CD4-positive, alpha-beta T cell (primary cell): ENCODE results near the gene AGAP5. TPM values are rescaled to one million over a fixed set of nuclear protein-coding genes. Genes with fewer than 3 reads are reported as not detected.
"Not testable (repeated sequence)": the region's sequence is repeated elsewhere in the genome, so short reads cannot be mapped to it uniquely, and the experiment has no call there.

Source experiments
- ATAC-seq: fragments of 200-7000 bp; cut with Tn5 transposase; one replicate; pipeline ENCODE4 v1.10.0; 2022; ENCODE audit warnings: mild to moderate bottlenecking; ENCODE audit not compliant: poor library complexity
- CTCF ChIA-PET: fragments of 350-600 bp; sonication (Branson Sonifier 250); formaldehyde crosslinking; loops from one replicate; lab custom pipeline; 2021; ENCODE audit warnings: antibody characterized with exemption, inconsistent platforms; lab: Charles Lee
- POLR2A ChIA-PET: fragments of 350-600 bp; sonication (Branson Sonifier 250); formaldehyde crosslinking; loops from one replicate; lab custom pipeline; 2021; ENCODE audit warnings: antibody characterized with exemption, inconsistent platforms; lab: Charles Lee
- DNase-seq, 14 experiments: peaks; one replicate each; pipeline ENCODE4 v3.0.0-alpha.2; 2013 to 2020; ENCODE audit warnings: mixed read lengths in 2 of 14
- H3K27ac ChIP-seq, 2 donors: one replicate each; pipeline versions ENCODE4 v1.5.1 to v1.7.0; 2013; ENCODE audit warnings: low read length in 2 of 2, low read depth in 1 of 2, mild to moderate bottlenecking in 1 of 2
- H3K27me3 ChIP-seq, 2 experiments: 1 replicate in 1 of 2; 2 replicates in 1 of 2; pipeline versions ENCODE4 v1.6.1 to v1.7.0; 2013; ENCODE audit warnings: low read length in 2 of 2, control low read depth in 1 of 2, mild to moderate bottlenecking in 1 of 2, moderate library complexity in 1 of 2; ENCODE audit not compliant: insufficient read depth in 2 of 2, control insufficient read depth in 1 of 2
- H3K36me3 ChIP-seq: one replicate; pipeline ENCODE4 v1.6.1; 2013; ENCODE audit warnings: low read length, control low read depth; ENCODE audit not compliant: insufficient read depth
- H3K4me1 ChIP-seq: one replicate; pipeline ENCODE4 v1.6.1; 2013; ENCODE audit warnings: low read length, control low read depth; ENCODE audit not compliant: insufficient read depth
- H3K4me3 ChIP-seq: one replicate; pipeline ENCODE4 v1.5.1; 2013; ENCODE audit warnings: mild to moderate bottlenecking, low read length, moderate library complexity
- H3K9me3 ChIP-seq, 2 experiments: 1 replicate in 1 of 2; 2 replicates in 1 of 2; pipeline versions ENCODE4 v1.6.1 to v1.7.0; 2013; ENCODE audit warnings: low read length in 2 of 2, mild to moderate bottlenecking in 2 of 2, control low read depth in 1 of 2, moderate library complexity in 1 of 2; ENCODE audit not compliant: control insufficient read depth in 1 of 2, insufficient read depth in 1 of 2
- H3K27ac Mint-ChIP-seq: one replicate; pipeline ENCODE4 v1.8.0; 2020; ENCODE audit warnings: mixed read lengths
- H3K27me3 Mint-ChIP-seq: one replicate; pipeline ENCODE4 v1.8.0; 2021; ENCODE audit warnings: mixed read lengths
- H3K36me3 Mint-ChIP-seq: one replicate; pipeline ENCODE4 v1.8.0; 2021; ENCODE audit warnings: low read depth, mixed read lengths
- H3K4me1 Mint-ChIP-seq: one replicate; pipeline ENCODE4 v1.8.0; 2021; ENCODE audit warnings: low read depth, mixed read lengths
- H3K4me3 Mint-ChIP-seq: one replicate; pipeline ENCODE4 v1.8.0; 2020; ENCODE audit warnings: mild to moderate bottlenecking, mixed read lengths
- H3K9me3 Mint-ChIP-seq: one replicate; pipeline ENCODE4 v1.8.0; 2020; ENCODE audit warnings: mixed read lengths
- intact Hi-C, 2 experiments: fragments of 100-400 bp; cut with DNase I in 1 of 2; cut with micrococcal nuclease in 1 of 2; formaldehyde crosslinking; loops; one replicate each; pipeline versions ENCODE4 v1.15.1 to v1.9.0; 2023 to 2025; cut with DNase I, micrococcal nuclease
- total RNA-seq, 174 experiments: library from RNA in 2 of 174; stranded (reverse) in 2 of 174; gene quantifications; one replicate each; pipeline ENCODE4 v1.2.3 and lab custom pipeline; 2021 to 2026

AGAP5 gene
- total RNA-seq, 2 experiments from 2014 or later: 4.9 to 5.1 TPM

GRCh38 chr10:73703924-73704323 lies 6.0 kb upstream of the AGAP5 start:
- H3K36me3 ChIP-seq, H3K4me1 Mint-ChIP-seq, H3K4me1 ChIP-seq, H3K9me3 Mint-ChIP-seq, H3K4me3 Mint-ChIP-seq, H3K27ac Mint-ChIP-seq, intact Hi-C loops, H3K4me3 ChIP-seq, H3K9me3 ChIP-seq, DNase-seq, H3K27me3 ChIP-seq, H3K27ac ChIP-seq, ATAC-seq, POLR2A ChIA-PET, CTCF ChIA-PET, H3K27me3 Mint-ChIP-seq: not testable (repeated sequence)
- H3K36me3 Mint-ChIP-seq: peaks cover 34% of the 10 kb centered on the region

GRCh38 chr10:73698819-73699218 lies 910 bp upstream of the AGAP5 start:
- H3K9me3 Mint-ChIP-seq, H3K36me3 ChIP-seq, H3K4me1 ChIP-seq, POLR2A ChIA-PET, CTCF ChIA-PET, H3K4me1 Mint-ChIP-seq, H3K9me3 ChIP-seq, H3K4me3 ChIP-seq, H3K27me3 ChIP-seq, DNase-seq, H3K27ac ChIP-seq, intact Hi-C loops, ATAC-seq, H3K27ac Mint-ChIP-seq, H3K27me3 Mint-ChIP-seq, H3K4me3 Mint-ChIP-seq: not testable (repeated sequence)
- H3K36me3 Mint-ChIP-seq: peaks cover 25% of the 10 kb centered on the region

- intact Hi-C loops, H3K27me3 Mint-ChIP-seq, H3K27me3 ChIP-seq, ATAC-seq, H3K4me3 ChIP-seq, H3K27ac ChIP-seq, H3K9me3 Mint-ChIP-seq, POLR2A ChIA-PET, H3K4me1 Mint-ChIP-seq, H3K4me3 Mint-ChIP-seq, H3K9me3 ChIP-seq, CTCF ChIA-PET, H3K27ac Mint-ChIP-seq, DNase-seq, H3K4me1 ChIP-seq, H3K36me3 ChIP-seq: not testable (repeated sequence)
- H3K36me3 Mint-ChIP-seq: peaks cover 14% of the 10 kb centered on the region
Measured at GRCh38 chr10:73695302-73695701, 2.6 kb downstream of the AGAP5 start.

- H3K4me3 ChIP-seq, H3K9me3 Mint-ChIP-seq, DNase-seq, H3K36me3 ChIP-seq, ATAC-seq, H3K27me3 ChIP-seq, H3K4me1 Mint-ChIP-seq, H3K27me3 Mint-ChIP-seq, H3K4me3 Mint-ChIP-seq, CTCF ChIA-PET, H3K9me3 ChIP-seq, H3K27ac Mint-ChIP-seq, POLR2A ChIA-PET, intact Hi-C loops, H3K27ac ChIP-seq, H3K4me1 ChIP-seq: not testable (repeated sequence)
- peaks cover 17% of the 10 kb centered on the region for H3K36me3 Mint-ChIP-seq
Measured at GRCh38 chr10:73690755-73691154, 7.2 kb downstream of the AGAP5 start.

- DNase-seq, CTCF ChIA-PET, H3K9me3 ChIP-seq, H3K4me1 Mint-ChIP-seq, H3K4me3 Mint-ChIP-seq, POLR2A ChIA-PET, H3K4me3 ChIP-seq, intact Hi-C loops, H3K36me3 ChIP-seq, H3K27me3 ChIP-seq, H3K27ac ChIP-seq, H3K4me1 ChIP-seq, H3K9me3 Mint-ChIP-seq, H3K27me3 Mint-ChIP-seq, H3K27ac Mint-ChIP-seq, ATAC-seq: not testable (repeated sequence)
- peaks cover 21% of the 10 kb centered on the region for H3K36me3 Mint-ChIP-seq
Measured at GRCh38 chr10:73689596-73689995, 8.3 kb downstream of the AGAP5 start.

- intact Hi-C loops, H3K4me3 Mint-ChIP-seq, H3K4me3 ChIP-seq, H3K27me3 Mint-ChIP-seq, H3K27ac ChIP-seq, DNase-seq, H3K9me3 Mint-ChIP-seq, H3K27me3 ChIP-seq, H3K9me3 ChIP-seq, H3K4me1 Mint-ChIP-seq, ATAC-seq, CTCF ChIA-PET, POLR2A ChIA-PET, H3K4me1 ChIP-seq, H3K36me3 ChIP-seq, H3K27ac Mint-ChIP-seq: not testable (repeated sequence)
- peaks cover 17% of the 10 kb centered on the region for H3K36me3 Mint-ChIP-seq
Measured at GRCh38 chr10:73687641-73688040, 10.3 kb downstream of the AGAP5 start.

- H3K27ac Mint-ChIP-seq, DNase-seq, H3K4me3 Mint-ChIP-seq, H3K9me3 Mint-ChIP-seq, H3K4me1 Mint-ChIP-seq, H3K27me3 Mint-ChIP-seq, ATAC-seq, H3K4me3 ChIP-seq, CTCF ChIA-PET, H3K27ac ChIP-seq, H3K36me3 Mint-ChIP-seq, POLR2A ChIA-PET, intact Hi-C loops, H3K4me1 ChIP-seq, H3K9me3 ChIP-seq, H3K27me3 ChIP-seq, H3K36me3 ChIP-seq: not testable (repeated sequence)
Measured at GRCh38 chr10:73674546-73674945, 23.4 kb downstream of the AGAP5 start.
